ENCODE results near the gene TMEM229A. TPM values are rescaled to one million over a fixed set of nuclear protein-coding genes. Genes with fewer than 3 reads are reported as not detected.
"Not testable (repeated sequence)": the region's sequence is repeated elsewhere in the genome, so short reads cannot be mapped to it uniquely, and the experiment has no call there.

Gene TMEM229A
- under 1 TPM in 1 of 4 donors, not detected in 3; 0.63 TPM for total RNA-seq

GRCh38 chr7:124032369-124033094, at the start of gene TMEM229A:
TSS of gene TMEM229A (minus strand) at chr7:124033067. CDS start at chr7:124033003, 64 bp downstream.
- peak within 1 kb of the TSS; percentile 32 to 54 (median 50) for H3K4me3 ChIP-seq
- H3K36me3 ChIP-seq = no peaks in the 10 kb centered on the region
- no peaks in the 10 kb centered on the region for H3K9me3 ChIP-seq
- peaks cover 0 to 22% (median 8%) of the 10 kb centered on the region in 4 donors for H3K4me1 ChIP-seq
- TF ChIP-seq EP300 (IDR thresholded peaks at IDR 0.05) (no peak), POLR2A (IDR thresholded peaks at IDR 0.05) (no peak), CTCF (IDR thresholded peaks at IDR 0.05) (no peak)
- no peak for DNase-seq (ENCODE audit: low spot score in 2 of 2)
- WGBS, 2 donors = 0% methylated on average over 14 to 40 of the region's 87 CpGs
- H3K27ac ChIP-seq = no peak within 1 kb of the TSS
- H3K27me3 ChIP-seq = peaks cover 0 to 28% of the 10 kb centered on the region in 2 donors

GRCh38 chr7:124082234-124082633, 49.4 kb upstream of the TMEM229A start:
- not testable (repeated sequence) for H3K27ac ChIP-seq; H3K9me3 ChIP-seq; DNase-seq (ENCODE audit: low spot score in 2 of 2); H3K36me3 ChIP-seq; H3K4me1 ChIP-seq; H3K27me3 ChIP-seq; H3K4me3 ChIP-seq
- WGBS, 2 donors = 86 to 96% methylated on average over 8 of the region's 8 CpGs

GRCh38 chr7:124077546-124077945, 44.7 kb upstream of the TMEM229A start:
- H3K9me3 ChIP-seq = no peaks in the 10 kb centered on the region
- no peak for TF ChIP-seq POLR2A (IDR thresholded peaks at IDR 0.05)
- TF ChIP-seq EP300 (IDR thresholded peaks at IDR 0.05) = no peak
- no peak for TF ChIP-seq CTCF (IDR thresholded peaks at IDR 0.05)
- no peaks in the 10 kb centered on the region for H3K4me1 ChIP-seq
- no peak overlapping the region for H3K27ac ChIP-seq
- no peaks in the 10 kb centered on the region for H3K27me3 ChIP-seq
- no peak for DNase-seq (ENCODE audit: low spot score in 2 of 2)
- H3K4me3 ChIP-seq = no peak overlapping the region
- H3K36me3 ChIP-seq = no peaks in the 10 kb centered on the region
- WGBS, 2 donors = 73 to 74% methylated on average over 3 of the region's 3 CpGs

- Histone ChIP-seq H3K4me3 (no peak overlapping the region), H3K27me3 (no peaks in the 10 kb centered on the region), H3K27ac (no peak overlapping the region), H3K9me3 (no peaks in the 10 kb centered on the region), H3K36me3 (no peaks in the 10 kb centered on the region), H3K4me1 (no peaks in the 10 kb centered on the region)
- TF ChIP-seq CTCF (IDR thresholded peaks at IDR 0.05) (no peak), EP300 (IDR thresholded peaks at IDR 0.05) (no peak), POLR2A (IDR thresholded peaks at IDR 0.05) (no peak)
- DNase-seq (ENCODE audit: low spot score in 2 of 2) = no peak
Observed at GRCh38 chr7:124076841-124077240, 44.0 kb upstream of the TMEM229A start.

GRCh38 chr7:124074007-124074406, 41.1 kb upstream of the TMEM229A start:
- 57 to 74% methylated on average over 1 of the region's 1 CpG for WGBS, 2 donors
- Histone ChIP-seq H3K4me1 (no peaks in the 10 kb centered on the region), H3K27me3 (no peaks in the 10 kb centered on the region), H3K27ac (no peak overlapping the region), H3K9me3 (no peaks in the 10 kb centered on the region), H3K36me3 (no peaks in the 10 kb centered on the region), H3K4me3 (no peak overlapping the region)
- no peak for DNase-seq (ENCODE audit: low spot score in 2 of 2)
- no peak for TF ChIP-seq POLR2A (IDR thresholded peaks at IDR 0.05)
- no peak for TF ChIP-seq EP300 (IDR thresholded peaks at IDR 0.05)
- TF ChIP-seq CTCF (IDR thresholded peaks at IDR 0.05) = no peak

Measured in tibial nerve (tissue), 4 donors.